Tibial artery (tissue), 4 donors: ENCODE results near the gene LPAR4.

Experiments
- DNase-seq, 2 donors: peaks; one replicate each; pipeline ENCODE4 v3.0.0-alpha.2; 2019
- H3K27ac ChIP-seq, 2 donors: fragments of 200-600 bp; sonication (generic) in 1 of 2; 1 replicate in 1 of 2; 2 replicates in 1 of 2; pipeline ENCODE4 v1.5.1; 2018 to 2019; ENCODE audit warnings: mild to moderate bottlenecking in 1 of 2
- H3K27me3 ChIP-seq, 2 donors: fragments of 200-600 bp; sonication (generic) in 1 of 2; one replicate each; pipeline versions ENCODE4 v1.5.1 to v1.6.0; 2016 to 2019
- H3K36me3 ChIP-seq, 3 donors: fragments of 200-600 bp; sonication (generic) in 2 of 3; one replicate each; pipeline ENCODE4 v1.5.1; 2016 to 2019; ENCODE audit warnings: mild to moderate bottlenecking in 2 of 3
- H3K4me1 ChIP-seq, 4 donors: fragments of 200-600 bp; sonication (generic) in 2 of 4; 1 replicate in 3 of 4; 2 replicates in 1 of 4; pipeline ENCODE4 v1.5.1; 2016 to 2019
- H3K4me3 ChIP-seq, 2 donors: fragments of 200-600 bp; sonication (generic) in 1 of 2; 1 replicate in 1 of 2; 2 replicates in 1 of 2; pipeline ENCODE4 v1.5.1; 2018 to 2019; ENCODE audit warnings: mild to moderate bottlenecking in 2 of 2
- H3K9me3 ChIP-seq, 3 donors: fragments of 200-600 bp; sonication (generic) in 1 of 3; one replicate each; pipeline ENCODE4 v1.5.1; 2016 to 2019
- intact Hi-C: fragments of 100-400 bp; cut with DNase I; formaldehyde crosslinking; loops from one replicate; pipeline ENCODE4 v1.15.0; 2023; ENCODE audit warnings: low total_unique reads
- TF ChIP-seq, protein P1 (sequence below), 2 experiments: fragments of 200-600 bp in 1 of 2; fragments of 450-650 bp in 1 of 2; IDR thresholded peaks; one replicate each; pipeline ENCODE4 v1.5.1; 2017 to 2019; ENCODE audit warnings: antibody characterized with exemption in 2 of 2, mild to moderate bottlenecking in 1 of 2, moderate library complexity in 1 of 2

LPAR4 gene

DNA sequence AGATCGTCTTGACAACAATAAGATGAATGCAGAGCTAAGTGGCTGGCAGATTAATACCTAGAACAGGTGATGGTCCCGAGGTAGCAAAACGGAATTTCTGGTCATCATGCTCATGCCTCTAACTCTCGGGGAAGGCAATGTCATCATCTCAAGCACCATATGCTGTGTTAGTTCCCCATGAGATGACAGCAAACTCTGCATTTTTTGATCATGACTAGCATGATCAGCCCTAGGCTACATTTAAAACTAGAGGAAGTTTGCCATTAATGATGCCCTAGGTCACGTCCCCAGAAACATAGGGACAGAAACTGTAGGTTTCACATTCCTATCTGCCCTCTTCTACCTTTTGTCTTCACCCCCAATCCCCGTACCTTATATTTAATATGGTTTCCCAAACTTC lies 11.6 kb downstream of the LPAR4 start:
- Histone ChIP-seq H3K27me3 (no peaks in the 10 kb centered on the region), H3K9me3 (no peaks in the 10 kb centered on the region), H3K4me1 (no peaks in the 10 kb centered on the region), H3K4me3 (no peak overlapping the region), H3K27ac (no peak overlapping the region), H3K36me3 (no peaks in the 10 kb centered on the region)
- intact Hi-C loops: no loop called here
- DNase-seq: no peak
- TF ChIP-seq, protein P1, sequence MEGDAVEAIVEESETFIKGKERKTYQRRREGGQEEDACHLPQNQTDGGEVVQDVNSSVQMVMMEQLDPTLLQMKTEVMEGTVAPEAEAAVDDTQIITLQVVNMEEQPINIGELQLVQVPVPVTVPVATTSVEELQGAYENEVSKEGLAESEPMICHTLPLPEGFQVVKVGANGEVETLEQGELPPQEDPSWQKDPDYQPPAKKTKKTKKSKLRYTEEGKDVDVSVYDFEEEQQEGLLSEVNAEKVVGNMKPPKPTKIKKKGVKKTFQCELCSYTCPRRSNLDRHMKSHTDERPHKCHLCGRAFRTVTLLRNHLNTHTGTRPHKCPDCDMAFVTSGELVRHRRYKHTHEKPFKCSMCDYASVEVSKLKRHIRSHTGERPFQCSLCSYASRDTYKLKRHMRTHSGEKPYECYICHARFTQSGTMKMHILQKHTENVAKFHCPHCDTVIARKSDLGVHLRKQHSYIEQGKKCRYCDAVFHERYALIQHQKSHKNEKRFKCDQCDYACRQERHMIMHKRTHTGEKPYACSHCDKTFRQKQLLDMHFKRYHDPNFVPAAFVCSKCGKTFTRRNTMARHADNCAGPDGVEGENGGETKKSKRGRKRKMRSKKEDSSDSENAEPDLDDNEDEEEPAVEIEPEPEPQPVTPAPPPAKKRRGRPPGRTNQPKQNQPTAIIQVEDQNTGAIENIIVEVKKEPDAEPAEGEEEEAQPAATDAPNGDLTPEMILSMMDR (IDR thresholded peaks at IDR 0.05): no peak

DNA sequence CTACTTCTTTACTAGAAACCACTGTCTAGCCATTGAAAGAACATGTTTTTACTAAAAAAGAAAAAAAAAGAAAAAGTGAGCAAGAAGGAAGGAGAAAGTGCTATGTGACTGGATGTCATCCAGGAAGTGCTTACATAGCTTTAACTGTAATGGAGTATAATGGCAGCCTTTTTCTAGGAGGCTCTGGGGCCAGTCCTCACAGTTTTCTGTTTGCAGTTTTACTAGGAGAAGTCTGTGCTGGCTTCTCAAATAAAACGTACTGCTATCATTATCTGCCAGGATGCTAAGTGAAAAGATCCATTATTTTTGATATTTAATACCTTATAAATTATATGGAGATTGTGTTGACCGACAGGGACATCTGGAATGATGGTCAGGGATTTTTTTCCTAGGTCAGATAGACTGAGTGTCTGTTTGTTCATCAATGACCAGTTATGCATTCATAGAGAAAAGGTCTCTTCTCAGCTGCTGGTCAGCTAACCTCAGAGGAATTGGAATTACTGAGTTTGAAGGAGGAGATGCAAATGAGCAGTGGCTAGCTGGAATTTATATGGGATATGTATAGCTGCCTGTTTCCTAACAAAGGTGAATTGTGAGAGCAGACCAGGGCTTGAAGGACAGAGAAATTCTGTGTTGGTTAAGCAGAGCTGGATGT lies 21.7 kb downstream of the LPAR4 start:
- Histone ChIP-seq H3K9me3 (no peaks in the 10 kb centered on the region), H3K4me1 (no peaks in the 10 kb centered on the region), H3K27ac (no peak overlapping the region), H3K27me3 (no peaks in the 10 kb centered on the region), H3K4me3 (no peak overlapping the region), H3K36me3 (no peaks in the 10 kb centered on the region)
- no peak for DNase-seq
- intact Hi-C loops: no loop called here
- TF ChIP-seq, protein P1 (IDR thresholded peaks at IDR 0.05): no peak

DNA sequence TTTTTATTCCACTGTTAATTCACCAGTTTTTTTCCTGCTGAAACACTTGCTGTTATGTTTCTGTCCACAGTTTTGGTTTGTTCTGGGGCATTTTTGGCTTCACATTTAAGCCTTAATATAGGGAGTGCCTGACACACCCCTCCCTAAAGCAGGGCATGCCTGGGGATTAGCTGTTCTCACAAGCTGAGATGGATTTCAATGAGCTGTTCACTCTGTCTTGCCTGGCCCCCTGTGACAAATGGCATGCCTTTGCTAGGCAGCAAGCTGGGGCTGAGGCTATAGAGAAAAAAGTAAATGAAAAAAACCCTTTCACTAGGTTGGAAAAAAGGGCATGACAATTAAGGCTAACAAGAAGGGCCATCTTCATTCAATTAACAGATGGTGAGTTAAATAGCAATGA lies 22.4 kb downstream of the LPAR4 start:
- Histone ChIP-seq H3K36me3 (no peaks in the 10 kb centered on the region), H3K4me3 (no peak overlapping the region), H3K9me3 (no peaks in the 10 kb centered on the region), H3K27ac (no peak overlapping the region), H3K27me3 (no peaks in the 10 kb centered on the region), H3K4me1 (no peaks in the 10 kb centered on the region)
- TF ChIP-seq, protein P1 (IDR thresholded peaks at IDR 0.05): no peak
- DNase-seq: no peak
- intact Hi-C loops: no loop called here

DNA sequence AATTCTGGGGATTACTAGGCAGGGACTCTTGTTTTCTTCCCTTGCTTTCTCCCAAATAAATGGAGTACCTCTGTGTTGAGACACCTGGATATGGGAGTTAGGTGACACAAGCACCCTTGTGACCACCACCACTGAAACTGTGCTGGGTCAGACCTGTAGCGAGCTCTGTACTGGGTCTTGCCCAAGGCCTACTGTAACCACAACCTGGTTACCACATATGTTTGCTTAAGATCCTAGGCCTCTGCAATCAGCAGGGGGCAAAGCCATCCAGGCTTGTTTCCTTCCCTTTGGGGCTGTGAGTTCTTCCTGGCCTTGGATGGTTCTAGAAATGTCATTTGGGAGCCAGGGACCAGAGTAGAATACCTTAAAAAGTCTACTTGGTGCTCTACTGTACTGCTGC lies 49.4 kb downstream of the LPAR4 start:
- Histone ChIP-seq H3K9me3 (peaks cover 0 to 9% (median 0%) of the 10 kb centered on the region in 3 donors), H3K36me3 (no peaks in the 10 kb centered on the region), H3K4me3 (no peak overlapping the region), H3K4me1 (no peaks in the 10 kb centered on the region), H3K27ac (no peak overlapping the region), H3K27me3 (no peaks in the 10 kb centered on the region)
- intact Hi-C loops: no loop called here
- DNase-seq: no peak
- TF ChIP-seq, protein P1 (IDR thresholded peaks at IDR 0.05): no peak

DNA sequence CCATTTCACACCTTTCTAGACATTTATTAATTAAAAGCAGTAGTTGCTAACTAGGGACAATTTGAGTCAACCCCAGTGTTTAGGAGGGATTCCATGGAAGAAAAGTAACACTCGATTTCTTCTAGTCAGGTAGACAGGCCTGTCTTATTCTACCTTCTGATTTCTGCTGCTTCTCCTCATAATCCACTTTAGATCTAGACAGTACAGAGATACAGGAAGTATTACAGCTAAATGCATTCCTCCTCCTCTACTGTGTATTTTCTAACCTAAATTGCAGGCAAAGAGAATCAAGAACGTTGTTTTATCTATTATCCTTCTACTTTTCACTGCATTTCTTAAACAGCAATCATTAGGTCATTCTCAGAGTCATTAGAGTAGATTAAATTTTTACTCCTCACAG lies 52.6 kb downstream of the LPAR4 start:
- no peak for DNase-seq
- Histone ChIP-seq H3K4me3 (no peak overlapping the region), H3K27me3 (no peaks in the 10 kb centered on the region), H3K27ac (no peak overlapping the region), H3K36me3 (no peaks in the 10 kb centered on the region), H3K9me3 (peaks cover 0 to 9% (median 0%) of the 10 kb centered on the region in 3 donors), H3K4me1 (no peaks in the 10 kb centered on the region)
- intact Hi-C loops: no loop called here
- TF ChIP-seq, protein P1 (IDR thresholded peaks at IDR 0.05): no peak

DNA sequence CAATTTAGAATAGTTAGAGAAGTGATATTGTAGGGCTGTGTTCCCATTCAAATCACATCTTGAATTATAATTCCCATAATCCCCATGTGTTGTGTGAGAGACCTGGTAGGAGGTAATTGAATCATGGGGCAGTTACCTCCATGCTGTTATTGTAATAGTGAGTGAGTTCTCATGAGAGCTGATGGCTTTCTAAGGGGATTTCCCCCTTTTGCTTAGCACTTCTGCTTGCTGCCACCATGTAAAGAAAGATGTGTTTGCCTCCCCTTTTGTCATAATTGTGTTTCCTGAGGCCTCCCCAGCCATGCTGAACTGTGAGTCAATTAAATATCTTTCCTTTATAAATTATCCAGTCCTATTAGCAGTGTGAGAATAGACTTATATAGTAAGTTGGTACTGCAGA lies 53.2 kb downstream of the LPAR4 start:
- H3K9me3 ChIP-seq: peaks cover 0 to 9% (median 0%) of the 10 kb centered on the region in 3 donors
- H3K27me3 ChIP-seq: no peaks in the 10 kb centered on the region
- H3K4me1 ChIP-seq: no peaks in the 10 kb centered on the region
- intact Hi-C loops: no loop called here
- H3K4me3 ChIP-seq: no peak overlapping the region
- DNase-seq: no peak
- TF ChIP-seq, protein P1 (IDR thresholded peaks at IDR 0.05): no peak
- no peak overlapping the region for H3K27ac ChIP-seq
- no peaks in the 10 kb centered on the region for H3K36me3 ChIP-seq
